Measurements from ENCODE around the gene BIN1.

DNA sequence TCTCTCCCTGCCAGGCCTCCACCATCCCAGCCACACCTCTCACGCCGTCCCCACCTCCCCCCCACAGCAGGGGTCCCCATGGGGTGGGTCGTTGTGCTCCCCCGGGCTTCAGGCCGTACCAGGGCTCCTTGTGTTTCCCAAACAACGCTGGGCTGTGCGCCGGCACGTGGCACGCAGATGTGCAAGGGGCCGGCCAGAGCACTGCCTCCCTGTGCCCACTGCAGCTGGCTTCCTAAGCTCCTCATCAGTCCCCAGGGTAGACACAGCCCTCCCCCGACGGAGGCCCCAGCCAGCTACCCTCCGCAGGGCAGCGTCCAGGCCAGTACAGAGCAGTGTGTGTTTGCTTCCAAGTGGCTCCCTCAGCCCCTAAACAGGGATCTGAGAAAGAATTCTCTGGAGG is 34.0 kb downstream of the BIN1 start:
- TF ChIP-seq, protein P1, sequence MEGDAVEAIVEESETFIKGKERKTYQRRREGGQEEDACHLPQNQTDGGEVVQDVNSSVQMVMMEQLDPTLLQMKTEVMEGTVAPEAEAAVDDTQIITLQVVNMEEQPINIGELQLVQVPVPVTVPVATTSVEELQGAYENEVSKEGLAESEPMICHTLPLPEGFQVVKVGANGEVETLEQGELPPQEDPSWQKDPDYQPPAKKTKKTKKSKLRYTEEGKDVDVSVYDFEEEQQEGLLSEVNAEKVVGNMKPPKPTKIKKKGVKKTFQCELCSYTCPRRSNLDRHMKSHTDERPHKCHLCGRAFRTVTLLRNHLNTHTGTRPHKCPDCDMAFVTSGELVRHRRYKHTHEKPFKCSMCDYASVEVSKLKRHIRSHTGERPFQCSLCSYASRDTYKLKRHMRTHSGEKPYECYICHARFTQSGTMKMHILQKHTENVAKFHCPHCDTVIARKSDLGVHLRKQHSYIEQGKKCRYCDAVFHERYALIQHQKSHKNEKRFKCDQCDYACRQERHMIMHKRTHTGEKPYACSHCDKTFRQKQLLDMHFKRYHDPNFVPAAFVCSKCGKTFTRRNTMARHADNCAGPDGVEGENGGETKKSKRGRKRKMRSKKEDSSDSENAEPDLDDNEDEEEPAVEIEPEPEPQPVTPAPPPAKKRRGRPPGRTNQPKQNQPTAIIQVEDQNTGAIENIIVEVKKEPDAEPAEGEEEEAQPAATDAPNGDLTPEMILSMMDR (IDR thresholded peaks at IDR 0.05) = no peak
- no peak for TF ChIP-seq POLR2A (IDR thresholded peaks at IDR 0.05)
